H9 (cell line): Measurements from ENCODE around the gene RBM19. TPM values are rescaled to one million over a fixed set of nuclear protein-coding genes. Genes with fewer than 3 reads are reported as not detected.
A peak's percentile ranks its signal among the peaks of the same experiment; 100 is the strongest.

ENCODE experiments used
- DNase-seq: peaks from one replicate; pipeline ENCODE4 v3.0.0-alpha.2; 2017
- H2AFZ ChIP-seq: one replicate; pipeline ENCODE4 v1.6.1; 2013; ENCODE audit warnings: mild to moderate bottlenecking, low read length, control low read depth, moderate library complexity
- H2AK5ac ChIP-seq: 2 replicates; pipeline ENCODE4 v1.6.1; 2013; ENCODE audit warnings: low read length, control low read depth, mixed read lengths; ENCODE audit not compliant: insufficient read length
- H2BK120ac ChIP-seq: one replicate; pipeline ENCODE4 v1.6.1; 2013; ENCODE audit warnings: low read depth, mild to moderate bottlenecking, low read length, control low read depth, inconsistent platforms; ENCODE audit not compliant: poor library complexity, severe bottlenecking
- H2BK12ac ChIP-seq: 2 replicates; pipeline ENCODE4 v1.6.1; 2013; ENCODE audit warnings: low read length, control low read depth, mixed read lengths, low read depth; ENCODE audit not compliant: insufficient read length
- H2BK15ac ChIP-seq: 2 replicates; pipeline ENCODE4 v1.6.1; 2013; ENCODE audit warnings: low read depth, low read length, control low read depth
- H2BK20ac ChIP-seq: one replicate; pipeline ENCODE4 v1.6.1; 2013; ENCODE audit warnings: low read depth, mild to moderate bottlenecking, low read length, control low read depth, inconsistent platforms; ENCODE audit not compliant: poor library complexity, severe bottlenecking
- H2BK5ac ChIP-seq: 2 replicates; pipeline ENCODE4 v1.6.1; 2013; ENCODE audit warnings: low read length, control low read depth, mixed read lengths; ENCODE audit not compliant: insufficient read length
- H3K14ac ChIP-seq: 2 replicates; pipeline ENCODE4 v1.6.1; 2013; ENCODE audit warnings: low read length, control low read depth; ENCODE audit not compliant: insufficient read depth
- H3K18ac ChIP-seq: 2 replicates; pipeline ENCODE4 v1.6.1; 2013; ENCODE audit warnings: low read depth, mild to moderate bottlenecking, mixed read lengths, low read length, control low read depth; ENCODE audit not compliant: insufficient read length
- H3K23ac ChIP-seq: 2 replicates; pipeline ENCODE4 v1.6.1; 2013; ENCODE audit warnings: low read length, control low read depth, mixed read lengths, low read depth; ENCODE audit not compliant: insufficient read length
- H3K23me2 ChIP-seq: 2 replicates; pipeline ENCODE4 v1.6.1; 2013; ENCODE audit warnings: low read depth, mild to moderate bottlenecking, mixed read lengths, low read length, control low read depth; ENCODE audit not compliant: insufficient read length, poor library complexity, severe bottlenecking
- H3K27ac ChIP-seq: 2 replicates; pipeline ENCODE4 v1.5.1; 2013; ENCODE audit warnings: low read length, control low read depth, mixed read lengths, low read depth; ENCODE audit not compliant: insufficient read length
- H3K27me3 ChIP-seq: 2 replicates; pipeline ENCODE4 v1.6.1; 2013; ENCODE audit warnings: low read length, control low read depth, inconsistent platforms; ENCODE audit not compliant: insufficient read depth
- H3K4ac ChIP-seq: 2 replicates; pipeline ENCODE4 v1.6.1; 2013; ENCODE audit warnings: low read depth, mild to moderate bottlenecking, control low read depth, inconsistent platforms, low read length, moderate library complexity
- H3K4me1 ChIP-seq: 2 replicates; pipeline ENCODE4 v1.6.1; 2013; ENCODE audit warnings: low read length, control low read depth, inconsistent platforms; ENCODE audit not compliant: insufficient read depth
- H3K4me2 ChIP-seq: 2 replicates; pipeline ENCODE4 v1.6.1; 2013; ENCODE audit warnings: low read length, control low read depth, mixed read lengths; ENCODE audit not compliant: insufficient read length, insufficient read depth
- H3K56ac ChIP-seq: 2 replicates; pipeline ENCODE4 v1.6.1; 2013; ENCODE audit warnings: low read depth, mild to moderate bottlenecking, mixed read lengths, low read length, control low read depth; ENCODE audit not compliant: insufficient read length
- H3K79me1 ChIP-seq: 2 replicates; pipeline ENCODE4 v1.6.1; 2013; ENCODE audit warnings: low read depth, mild to moderate bottlenecking, moderate library complexity, low read length, control low read depth, inconsistent platforms; ENCODE audit not compliant: insufficient read depth, poor library complexity, severe bottlenecking
- H3K79me2 ChIP-seq: 2 replicates; pipeline ENCODE4 v1.6.1; 2013; ENCODE audit warnings: low read length, control low read depth, inconsistent platforms; ENCODE audit not compliant: insufficient read depth
- H3K9ac ChIP-seq: 2 replicates; pipeline ENCODE4 v1.6.1; 2013; ENCODE audit warnings: low read length, control low read depth, mixed read lengths; ENCODE audit not compliant: insufficient read length; ENCODE audit errors: extremely low read depth
- H3K9me3 ChIP-seq: one replicate; pipeline ENCODE4 v1.6.1; 2013; ENCODE audit warnings: low read depth, low read length, inconsistent platforms; ENCODE audit not compliant: control insufficient read depth
- H3T11ph ChIP-seq: one replicate; pipeline ENCODE4 v1.6.1; 2013; ENCODE audit warnings: mild to moderate bottlenecking, low read length, control low read depth, inconsistent platforms
- H4K20me1 ChIP-seq: one replicate; pipeline ENCODE4 v1.6.1; 2013; ENCODE audit not compliant: control insufficient read depth, insufficient read length, insufficient read depth
- H4K5ac ChIP-seq: 2 replicates; pipeline ENCODE4 v1.6.1; 2013; ENCODE audit warnings: low read depth, mild to moderate bottlenecking, mixed read lengths, low read length, control low read depth; ENCODE audit not compliant: insufficient read length
- H4K8ac ChIP-seq: replicated peaks from 2 replicates; pipeline ENCODE4 v1.6.1; 2013; ENCODE audit warnings: low read length, control low read depth, mixed read lengths, low read depth; ENCODE audit not compliant: insufficient read length
- H4K91ac ChIP-seq: 2 replicates; pipeline ENCODE4 v1.6.1; 2013; ENCODE audit warnings: low read depth, mild to moderate bottlenecking, moderate library complexity, mixed read lengths, low read length, control low read depth; ENCODE audit not compliant: insufficient read length
- H3K27ac Mint-ChIP-seq, 3 experiments: 2 replicates in 2 of 3; 3 replicates in 1 of 3; pipeline ENCODE4 v1.8.0; 2020 to 2021; ENCODE audit warnings: mixed read lengths in 3 of 3, mild to moderate bottlenecking in 1 of 3, moderate library complexity in 1 of 3
- H3K27me3 Mint-ChIP-seq: 2 replicates; pipeline ENCODE4 v1.8.0; 2021; ENCODE audit warnings: low read depth, mild to moderate bottlenecking, moderate library complexity, mixed read lengths
- H3K36me3 Mint-ChIP-seq, 3 experiments: 2 replicates in 2 of 3; 3 replicates in 1 of 3; pipeline ENCODE4 v1.8.0; 2020 to 2021; ENCODE audit warnings: low read depth in 3 of 3, mixed read lengths in 3 of 3; ENCODE audit not compliant: insufficient read depth in 1 of 3
- H3K4me1 Mint-ChIP-seq, 2 experiments: 2 replicates each; pipeline ENCODE4 v1.8.0; 2020; ENCODE audit warnings: mixed read lengths in 2 of 2
- H3K4me3 Mint-ChIP-seq, 2 experiments: 2 replicates in 1 of 2; 3 replicates in 1 of 2; pipeline ENCODE4 v1.8.0; 2020 to 2021; ENCODE audit warnings: mild to moderate bottlenecking in 2 of 2, mixed read lengths in 2 of 2, moderate library complexity in 1 of 2
- H3K9me3 Mint-ChIP-seq, 2 experiments: 2 replicates in 1 of 2; 3 replicates in 1 of 2; pipeline ENCODE4 v1.8.0; 2020; ENCODE audit warnings: mild to moderate bottlenecking in 2 of 2, mixed read lengths in 2 of 2, moderate library complexity in 1 of 2
- WGBS: extraction: QIAGEN DNeasy Blood & Tissue Kit; methylation state at CpG from one replicate; pipeline ENCODE4 v1.1.7; 2013; ENCODE audit warnings: missing lambda C conversion rate, low lambda C conversion rate, mixed read lengths; ENCODE audit not compliant: insufficient read length; ENCODE audit errors: extremely low coverage; 5-methylcytosine and 5-hydroxymethylcytosine counted together
- total RNA-seq: library from RNA; stranded (reverse); gene quantifications from 2 replicates; pipeline ENCODE4 v1.2.1, GENCODE V29; 2021
- TF ChIP-seq, protein P1 (sequence below): fragments of 200-600 bp; sonication (generic); conservative IDR thresholded peaks from 3 replicates; pipeline ENCODE4 v1.8.0; 2021; ENCODE audit warnings: antibody characterized with exemption, mild to moderate bottlenecking

RBM19 gene
- total RNA-seq, 1 experiment from 2014 or later, result 32.2 TPM

DNA sequence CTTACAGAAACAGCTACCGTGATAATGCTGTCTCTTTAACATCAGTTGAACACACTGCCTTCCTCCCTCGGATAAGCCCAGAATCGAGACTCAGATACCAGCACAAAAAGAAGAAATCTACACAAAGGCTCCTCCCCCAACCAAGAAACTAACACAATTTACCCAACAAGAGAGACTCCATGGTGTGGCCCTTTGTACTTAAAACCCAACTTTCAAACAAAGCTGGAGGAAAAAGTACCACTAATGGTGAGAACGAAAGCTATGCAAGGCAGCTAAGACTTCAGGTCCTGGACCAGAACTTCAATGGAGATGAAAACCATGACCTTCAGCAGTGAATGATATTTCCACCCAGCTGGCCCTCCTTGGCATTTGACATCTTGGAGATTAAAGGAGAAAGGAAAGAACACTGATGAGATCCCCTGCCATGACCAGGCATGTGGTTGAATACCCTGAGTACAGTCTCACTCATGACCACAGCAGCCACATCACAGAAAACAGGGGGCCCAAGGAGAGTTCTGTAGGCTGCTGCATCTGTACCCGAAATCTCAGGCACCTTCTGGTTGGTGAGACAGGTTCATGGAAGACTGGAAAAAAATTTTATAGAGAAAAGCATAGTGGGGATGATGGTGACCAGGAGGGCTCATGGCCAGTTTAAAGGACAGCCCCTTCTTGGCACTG lies 36.7 kb downstream of the RBM19 start:
- Histone ChIP-seq H3K79me1 (no peaks in the 10 kb centered on the region), H3K4me2 (no peak overlapping the region), H3K23me2 (no peaks in the 10 kb centered on the region), H3K56ac (no peak overlapping the region), H3K27ac (no peak overlapping the region), H2BK5ac (no peak overlapping the region), H4K5ac (no peak overlapping the region), H3K23ac (no peak overlapping the region), H2BK120ac (no peak overlapping the region), H3K4ac (no peak overlapping the region), H3K9me3 (no peaks in the 10 kb centered on the region), H2AK5ac (no peak overlapping the region), H4K8ac (no peak overlapping the region), H2BK15ac (no peak overlapping the region), H3K9ac (no peak overlapping the region), H2BK12ac (no peak overlapping the region), H3K79me2 (no peaks in the 10 kb centered on the region), H4K91ac (no peak overlapping the region), H2BK20ac (no peak overlapping the region), H3K18ac (no peak overlapping the region), H3K4me1 (no peaks in the 10 kb centered on the region), H3K27me3 (no peaks in the 10 kb centered on the region), H3T11ph (no peak overlapping the region), H2AFZ (no peak overlapping the region), H4K20me1 (no peaks in the 10 kb centered on the region), H3K14ac (no peak overlapping the region)
- H3K4me3 Mint-ChIP-seq, result no peak overlapping the region
- peak overlapping the region; percentile 9 to 98 (median 22); a peak in 6 of 7 replicates for H3K27ac Mint-ChIP-seq
- peaks cover 21 to 72% of the 10 kb centered on the region in 2 experiments for H3K4me1 Mint-ChIP-seq
- no CpG with 5 or more reads among the region's 5 CpGs for WGBS
- DNase-seq, result no peak
- no peaks in the 10 kb centered on the region for H3K27me3 Mint-ChIP-seq
- peaks cover 20 to 43% (median 41%) of the 10 kb centered on the region in 3 experiments; a peak in 6 of 7 replicates for H3K36me3 Mint-ChIP-seq
- H3K9me3 Mint-ChIP-seq, result no peaks in the 10 kb centered on the region; a peak in 1 of 5 replicates
- TF ChIP-seq, protein P1, sequence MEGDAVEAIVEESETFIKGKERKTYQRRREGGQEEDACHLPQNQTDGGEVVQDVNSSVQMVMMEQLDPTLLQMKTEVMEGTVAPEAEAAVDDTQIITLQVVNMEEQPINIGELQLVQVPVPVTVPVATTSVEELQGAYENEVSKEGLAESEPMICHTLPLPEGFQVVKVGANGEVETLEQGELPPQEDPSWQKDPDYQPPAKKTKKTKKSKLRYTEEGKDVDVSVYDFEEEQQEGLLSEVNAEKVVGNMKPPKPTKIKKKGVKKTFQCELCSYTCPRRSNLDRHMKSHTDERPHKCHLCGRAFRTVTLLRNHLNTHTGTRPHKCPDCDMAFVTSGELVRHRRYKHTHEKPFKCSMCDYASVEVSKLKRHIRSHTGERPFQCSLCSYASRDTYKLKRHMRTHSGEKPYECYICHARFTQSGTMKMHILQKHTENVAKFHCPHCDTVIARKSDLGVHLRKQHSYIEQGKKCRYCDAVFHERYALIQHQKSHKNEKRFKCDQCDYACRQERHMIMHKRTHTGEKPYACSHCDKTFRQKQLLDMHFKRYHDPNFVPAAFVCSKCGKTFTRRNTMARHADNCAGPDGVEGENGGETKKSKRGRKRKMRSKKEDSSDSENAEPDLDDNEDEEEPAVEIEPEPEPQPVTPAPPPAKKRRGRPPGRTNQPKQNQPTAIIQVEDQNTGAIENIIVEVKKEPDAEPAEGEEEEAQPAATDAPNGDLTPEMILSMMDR, result no peak
